Esophagus muscularis mucosa (tissue), 4 donors: ENCODE results near the gene KCNMB2.

Experiments used
- CTCF ChIP-seq, 3 experiments: fragments of 200-600 bp in 2 of 3; fragments of 450-650 bp in 1 of 3; sonication (generic) in 2 of 3; IDR thresholded peaks; one replicate each; pipeline ENCODE4 v1.5.1; 2017 to 2019; ENCODE audit warnings: antibody characterized with exemption in 3 of 3, mild to moderate bottlenecking in 2 of 3, moderate library complexity in 1 of 3
- EP300 ChIP-seq: sonication (generic); formaldehyde crosslinking; IDR thresholded peaks from one replicate; pipeline ENCODE4 v1.6.1; 2017; ENCODE audit warnings: antibody characterized with exemption
- POLR2A ChIP-seq: fragments of 450-650 bp; IDR thresholded peaks from one replicate; pipeline ENCODE4 v1.6.1; 2017; ENCODE audit warnings: antibody characterized with exemption, moderate library complexity, mild to moderate bottlenecking, low read depth

GRCh38 chr3:178711753-178712152 lies 175.5 kb downstream of the KCNMB2 start:
- no peak for TF ChIP-seq CTCF (IDR thresholded peaks at IDR 0.05)
- no peak for TF ChIP-seq POLR2A
- TF ChIP-seq EP300: no peak
